B cell (primary cell): ENCODE data around the gene SLC2A11. TPM values are rescaled to one million over a fixed set of nuclear protein-coding genes. Genes with fewer than 3 reads are reported as not detected.
"Not testable (repeated sequence)": the region's sequence is repeated elsewhere in the genome, so short reads cannot be mapped to it uniquely, and the experiment has no call there.

Source experiments
- ATAC-seq: fragments of 200-7000 bp; cut with Tn5 transposase; one replicate; pipeline ENCODE4 v1.10.0; 2021; ENCODE audit warnings: low read depth, mild to moderate bottlenecking, moderate number of reproducible peaks, moderate library complexity
- CTCF ChIA-PET: fragments of 350-600 bp; sonication (Branson Sonifier 250); formaldehyde crosslinking; loops from one replicate; lab custom pipeline; 2021; ENCODE audit warnings: antibody characterized with exemption, inconsistent platforms; lab: Charles Lee
- POLR2A ChIA-PET: fragments of 350-600 bp; sonication (Branson Sonifier 250); formaldehyde crosslinking; loops from one replicate; lab custom pipeline; 2021; ENCODE audit warnings: antibody characterized with exemption; lab: Charles Lee
- DNase-seq: peaks from one replicate; pipeline ENCODE4 v3.0.0; 2013
- H2AFZ ChIP-seq: 2 replicates; pipeline ENCODE4 v1.6.1; 2012; ENCODE audit warnings: mild to moderate bottlenecking, low read depth, low read length; ENCODE audit not compliant: insufficient read depth, poor library complexity, severe bottlenecking
- H3K27ac ChIP-seq, 2 donors: 1 replicate in 1 of 2; 2 replicates in 1 of 2; pipeline ENCODE4 v1.5.1; 2012 to 2013; ENCODE audit warnings: low read length in 2 of 2, mild to moderate bottlenecking in 2 of 2, moderate library complexity in 1 of 2
- H3K27me3 ChIP-seq, 4 experiments: fragments of 200-600 bp in 1 of 4; sonication (generic) in 1 of 4; replicated peaks in 1 of 4; 1 replicate in 2 of 4; 2 replicates in 2 of 4; pipeline versions ENCODE4 v1.6.1 to v1.7.0; 2013 to 2016; ENCODE audit warnings: low read length in 3 of 4, mild to moderate bottlenecking in 2 of 4, mixed read lengths in 1 of 4, moderate library complexity in 1 of 4; ENCODE audit not compliant: insufficient read depth in 4 of 4, control insufficient read depth in 3 of 4; ENCODE audit errors: control extremely low read depth in 1 of 4
- H3K36me3 ChIP-seq, 2 experiments: replicated peaks in 1 of 2; 1 replicate in 1 of 2; 2 replicates in 1 of 2; pipeline versions ENCODE4 v1.6.1 to v1.7.1; 2013; ENCODE audit warnings: low read length in 1 of 2; ENCODE audit not compliant: insufficient read depth in 2 of 2, control insufficient read depth in 1 of 2; ENCODE audit errors: control extremely low read depth in 1 of 2, extremely low read depth in 1 of 2
- H3K4me1 ChIP-seq, 2 donors: fragments of 200-600 bp in 1 of 2; sonication (generic) in 1 of 2; 1 replicate in 1 of 2; 2 replicates in 1 of 2; pipeline versions ENCODE4 v1.5.1 to v1.6.1; 2013 to 2017; ENCODE audit warnings: low read length in 2 of 2; ENCODE audit not compliant: control insufficient read depth in 2 of 2, insufficient read depth in 2 of 2
- H3K4me2 ChIP-seq: replicated peaks from 2 replicates; pipeline ENCODE3; 2012; ENCODE audit warnings: mild to moderate bottlenecking, low read depth, low read length; ENCODE audit not compliant: poor library complexity, severe bottlenecking
- H3K4me3 ChIP-seq, 5 experiments: fragments of 200-600 bp in 1 of 5; sonication (generic) in 1 of 5; 1 replicate in 3 of 5; 2 replicates in 2 of 5; pipeline versions ENCODE4 v1.5.1 to v1.7.0; 2011 to 2016; ENCODE audit warnings: low read length in 4 of 5, mild to moderate bottlenecking in 4 of 5, low read depth in 2 of 5, control low read depth in 1 of 5, moderate library complexity in 1 of 5; ENCODE audit not compliant: insufficient read depth in 1 of 5; ENCODE audit errors: control extremely low read depth in 1 of 5, extremely low read depth in 1 of 5
- H3K79me2 ChIP-seq: fragments of 200-600 bp; sonication (generic); one replicate; pipeline ENCODE4 v1.6.0; 2016; ENCODE audit warnings: low read length; ENCODE audit not compliant: control insufficient read depth, insufficient read depth
- H3K9ac ChIP-seq: fragments of 200-600 bp; sonication (generic); 2 replicates; pipeline ENCODE4 v1.6.1; 2017; ENCODE audit warnings: mild to moderate bottlenecking, low read length, moderate library complexity
- H3K9me3 ChIP-seq, 3 donors: one replicate each; pipeline versions ENCODE4 v1.6.1 to v1.7.1; 2013; ENCODE audit warnings: low read length in 2 of 3; ENCODE audit not compliant: control insufficient read depth in 2 of 3, insufficient read depth in 1 of 3; ENCODE audit errors: control extremely low read depth in 1 of 3
- H4K20me1 ChIP-seq: 2 replicates; pipeline ENCODE4 v1.6.0; 2012; ENCODE audit warnings: mild to moderate bottlenecking, low read length; ENCODE audit not compliant: insufficient read depth, control insufficient read depth, poor library complexity, severe bottlenecking
- H3K27ac Mint-ChIP-seq: one replicate; pipeline ENCODE4 v1.8.0; 2021; ENCODE audit warnings: mixed read lengths
- H3K27me3 Mint-ChIP-seq: one replicate; pipeline ENCODE4 v1.8.0; 2021; ENCODE audit warnings: mixed read lengths
- H3K4me1 Mint-ChIP-seq: one replicate; pipeline ENCODE4 v1.8.0; 2021; ENCODE audit warnings: mixed read lengths
- H3K4me3 Mint-ChIP-seq: one replicate; pipeline ENCODE4 v1.8.0; 2021; ENCODE audit warnings: mixed read lengths
- H3K9me3 Mint-ChIP-seq: one replicate; pipeline ENCODE4 v1.8.0; 2022; ENCODE audit warnings: mixed read lengths; ENCODE audit not compliant: insufficient read depth
- CTCF ChIP-seq: fragments of 200-600 bp; IDR thresholded peaks from one replicate; pipeline ENCODE4 v1.8.0; 2022; ENCODE audit warnings: antibody characterized with exemption, mild to moderate bottlenecking
- EZH2 ChIP-seq: IDR thresholded peaks from 2 replicates; pipeline ENCODE4 v1.6.1; 2012; ENCODE audit warnings: borderline replicate concordance, low read depth, mild to moderate bottlenecking, moderate library complexity, low read length; ENCODE audit not compliant: insufficient read depth, poor library complexity, severe bottlenecking
- WGBS: methylation state at CpG from one replicate; pipeline ENCODE4 v1.1.5; 2013; ENCODE audit warnings: missing lambda C conversion rate; ENCODE audit not compliant: insufficient coverage; 5-methylcytosine and 5-hydroxymethylcytosine counted together
- intact Hi-C: fragments of 100-400 bp; cut with micrococcal nuclease; formaldehyde crosslinking; loops from one replicate; pipeline ENCODE4 v1.10.0; 2022
- polyA plus RNA-seq: library from polyadenylated mRNA; depleted of rRNA; stranded (reverse); fragments of >200 nt; gene quantifications from 2 replicates; pipeline ENCODE4 v1.2.3, GENCODE V29; 2012
- total RNA-seq, 2 donors: library from RNA; stranded (reverse); fragments of 120-200 nt in 1 of 2; gene quantifications; 1 replicate in 1 of 2; 2 replicates in 1 of 2; pipeline versions ENCODE4 v1.2.3 to v1.2.4, GENCODE V29; 2013 to 2022

The SLC2A11 gene
- total and polyA plus RNA-seq, 2 donors (not counting 1 experiment from before 2014, with no cell fraction given) = 38.6 to 54.3 TPM

- WGBS = 97% methylated on average over 3 of the region's 4 CpGs
- not testable (repeated sequence) for H3K9ac ChIP-seq, DNase-seq
Measured at GRCh38 chr22:23900227-23900626, 42.6 kb downstream of the SLC2A11 start.

DNA sequence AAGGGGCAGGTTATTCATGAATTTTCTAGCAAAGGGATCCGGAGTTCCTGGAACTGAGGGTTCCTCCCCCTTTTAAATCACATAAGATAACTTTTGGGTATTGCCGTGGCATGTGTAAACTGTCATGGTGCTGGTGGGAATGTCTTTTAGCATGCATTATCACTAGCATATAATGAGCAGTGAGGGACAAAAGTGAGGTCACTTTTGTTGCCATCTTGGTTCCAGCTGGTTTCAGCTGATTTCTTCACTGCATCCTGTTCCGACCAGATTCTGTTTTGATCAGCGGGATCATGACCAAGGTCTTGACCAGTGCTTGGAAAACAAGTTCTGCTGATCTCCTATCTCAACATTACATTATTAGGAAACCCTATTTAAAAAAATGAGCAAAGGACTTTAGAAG is 43.9 kb downstream of the SLC2A11 start:
- 100% methylated on average over 2 of the region's 4 CpGs for WGBS
- CTCF ChIA-PET = no interaction called here
- no peak for DNase-seq

More at GRCh38 chr22:23900227-23900626, 42.6 kb downstream of the SLC2A11 start:
- H3K4me1 Mint-ChIP-seq = peaks cover 16% of the 10 kb centered on the region
- Histone ChIP-seq H3K36me3 (peaks cover 1 to 20% of the 10 kb centered on the region in 2 experiments), H4K20me1 (peaks cover 28% of the 10 kb centered on the region)
- H3K4me3 ChIP-seq, H3K79me2 ChIP-seq, H3K4me1 ChIP-seq, H2AFZ ChIP-seq, H3K9me3 ChIP-seq, POLR2A ChIA-PET, H3K27me3 Mint-ChIP-seq, H3K27ac Mint-ChIP-seq, H3K27ac ChIP-seq, H3K27me3 ChIP-seq, ATAC-seq, H3K4me3 Mint-ChIP-seq, intact Hi-C loops, H3K4me2 ChIP-seq, H3K9me3 Mint-ChIP-seq: not testable (repeated sequence)
- CTCF ChIA-PET = interaction anchor here (0.6 kb wide), 1 partner anchor 35 kb away, joined by 3 read pairs; no protein-coding TSS in a partner anchor

More for the DNA sequence above, 43.9 kb downstream of the SLC2A11 start:
- Histone ChIP-seq H3K27ac (no peak overlapping the region), H3K27me3 (peaks cover 0 to 9% (median 0%) of the 10 kb centered on the region in 4 experiments), H3K4me2 (no peak overlapping the region), H3K4me1 (no peaks in the 10 kb centered on the region), H3K9ac (no peak overlapping the region), H2AFZ (no peak overlapping the region), H3K36me3 (peaks cover 1 to 15% of the 10 kb centered on the region in 2 experiments), H3K79me2 (peaks cover 2% of the 10 kb centered on the region), H3K4me3 (no peak overlapping the region), H3K9me3 (no peaks in the 10 kb centered on the region), H4K20me1 (peaks cover 14% of the 10 kb centered on the region)
- Mint-ChIP-seq H3K27me3 (no peaks in the 10 kb centered on the region), H3K4me3 (no peak overlapping the region), H3K9me3 (no peaks in the 10 kb centered on the region), H3K27ac (no peak overlapping the region), H3K4me1 (peaks cover 6% of the 10 kb centered on the region)
- TF ChIP-seq CTCF (no peak), EZH2 (no peak)
- intact Hi-C loops = no loop called here
- ATAC-seq = no peak
- POLR2A ChIA-PET = no interaction called here
